ENCODE data around the gene BGN.

DNA sequence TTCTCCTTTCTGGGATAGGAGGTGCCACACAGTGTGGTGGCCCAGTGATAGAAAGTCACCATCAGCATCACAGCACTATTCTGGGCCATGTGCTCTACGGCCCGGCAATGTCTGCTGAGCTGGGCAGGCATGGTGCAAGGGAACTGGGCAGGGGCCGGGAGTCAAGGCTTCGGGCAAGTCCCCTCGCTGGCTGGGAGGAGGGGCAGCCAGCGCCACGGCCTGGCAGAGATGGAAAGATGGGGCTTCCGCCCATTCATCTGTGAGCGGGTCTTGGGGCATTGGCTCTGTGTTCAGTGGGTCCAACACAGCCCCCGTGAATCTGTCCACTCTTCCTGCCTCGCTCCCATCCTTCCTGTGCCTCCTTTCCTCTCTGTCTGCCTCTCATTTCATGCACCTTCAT, 15.6 kb downstream of the BGN start:
- TF ChIP-seq, protein P1, sequence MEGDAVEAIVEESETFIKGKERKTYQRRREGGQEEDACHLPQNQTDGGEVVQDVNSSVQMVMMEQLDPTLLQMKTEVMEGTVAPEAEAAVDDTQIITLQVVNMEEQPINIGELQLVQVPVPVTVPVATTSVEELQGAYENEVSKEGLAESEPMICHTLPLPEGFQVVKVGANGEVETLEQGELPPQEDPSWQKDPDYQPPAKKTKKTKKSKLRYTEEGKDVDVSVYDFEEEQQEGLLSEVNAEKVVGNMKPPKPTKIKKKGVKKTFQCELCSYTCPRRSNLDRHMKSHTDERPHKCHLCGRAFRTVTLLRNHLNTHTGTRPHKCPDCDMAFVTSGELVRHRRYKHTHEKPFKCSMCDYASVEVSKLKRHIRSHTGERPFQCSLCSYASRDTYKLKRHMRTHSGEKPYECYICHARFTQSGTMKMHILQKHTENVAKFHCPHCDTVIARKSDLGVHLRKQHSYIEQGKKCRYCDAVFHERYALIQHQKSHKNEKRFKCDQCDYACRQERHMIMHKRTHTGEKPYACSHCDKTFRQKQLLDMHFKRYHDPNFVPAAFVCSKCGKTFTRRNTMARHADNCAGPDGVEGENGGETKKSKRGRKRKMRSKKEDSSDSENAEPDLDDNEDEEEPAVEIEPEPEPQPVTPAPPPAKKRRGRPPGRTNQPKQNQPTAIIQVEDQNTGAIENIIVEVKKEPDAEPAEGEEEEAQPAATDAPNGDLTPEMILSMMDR (IDR thresholded peaks at IDR 0.05; ENCODE audit: insufficient read depth, low read length, poor library complexity, severe bottlenecking), result no peak
- TF ChIP-seq EZH2phosphoT487 (conservative IDR thresholded peaks at IDR 0.05; ENCODE audit: low read length), result no peak

Data from SU-DHL-6 (cell line).